ENCODE results near the gene MARCHF7.
"Not testable (repeated sequence)": the region's sequence is repeated elsewhere in the genome, so short reads cannot be mapped to it uniquely, and the experiment has no call there.

Gene MARCHF7, protein sequence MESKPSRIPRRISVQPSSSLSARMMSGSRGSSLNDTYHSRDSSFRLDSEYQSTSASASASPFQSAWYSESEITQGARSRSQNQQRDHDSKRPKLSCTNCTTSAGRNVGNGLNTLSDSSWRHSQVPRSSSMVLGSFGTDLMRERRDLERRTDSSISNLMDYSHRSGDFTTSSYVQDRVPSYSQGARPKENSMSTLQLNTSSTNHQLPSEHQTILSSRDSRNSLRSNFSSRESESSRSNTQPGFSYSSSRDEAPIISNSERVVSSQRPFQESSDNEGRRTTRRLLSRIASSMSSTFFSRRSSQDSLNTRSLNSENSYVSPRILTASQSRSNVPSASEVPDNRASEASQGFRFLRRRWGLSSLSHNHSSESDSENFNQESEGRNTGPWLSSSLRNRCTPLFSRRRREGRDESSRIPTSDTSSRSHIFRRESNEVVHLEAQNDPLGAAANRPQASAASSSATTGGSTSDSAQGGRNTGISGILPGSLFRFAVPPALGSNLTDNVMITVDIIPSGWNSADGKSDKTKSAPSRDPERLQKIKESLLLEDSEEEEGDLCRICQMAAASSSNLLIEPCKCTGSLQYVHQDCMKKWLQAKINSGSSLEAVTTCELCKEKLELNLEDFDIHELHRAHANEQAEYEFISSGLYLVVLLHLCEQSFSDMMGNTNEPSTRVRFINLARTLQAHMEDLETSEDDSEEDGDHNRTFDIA

DNA sequence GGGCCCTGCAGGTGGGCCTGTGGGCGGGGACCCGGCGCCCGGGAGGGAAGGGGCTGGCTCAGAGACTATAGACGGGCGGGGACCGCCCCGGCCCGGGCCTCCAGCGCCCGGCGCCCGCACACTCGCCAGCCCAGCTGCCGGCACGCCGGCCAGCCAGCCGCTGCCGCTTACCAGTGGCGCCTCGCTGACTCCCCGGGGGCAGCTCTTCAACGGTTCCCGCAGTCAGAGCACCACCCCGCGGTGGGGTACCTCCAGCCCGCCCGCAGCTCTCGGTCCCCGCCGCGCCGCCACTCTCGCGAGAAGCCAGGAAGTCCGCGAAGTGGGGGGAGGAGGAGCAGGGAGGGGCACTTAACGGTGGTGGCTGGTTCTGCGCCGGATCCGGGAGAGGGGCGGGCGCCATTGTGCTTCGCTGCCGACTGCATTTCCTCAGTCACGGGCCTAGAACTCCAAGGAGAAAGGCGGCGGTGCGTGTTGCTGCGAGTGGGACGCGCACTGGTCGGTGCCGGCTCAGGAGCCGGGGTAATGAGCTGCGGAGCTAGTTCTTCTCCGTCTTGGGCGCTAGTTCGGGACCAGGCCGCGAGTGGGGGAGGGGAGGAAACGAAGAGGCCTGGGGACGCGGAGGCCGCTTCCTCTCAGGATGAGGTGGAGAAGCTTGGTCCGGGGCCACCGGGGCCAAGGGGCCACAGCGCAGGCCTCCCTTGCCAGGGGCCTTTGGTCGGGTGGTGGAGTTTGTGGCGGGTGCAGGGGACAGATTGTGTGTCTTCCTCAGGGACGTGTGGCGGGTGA, at the start of gene MARCHF7:
TSS of gene MARCHF7 (plus strand) at position 364 of the 786 bp plus-strand sequence. CDS start 16,517 bp downstream, outside the sequence.
- peak; percentile 71 for DNase-seq

- DNase-seq = not testable (repeated sequence)
These were observed 44.9 kb upstream of the MARCHF7 start for GRCh38 chr2:159667423-159667822.

- DNase-seq = no peak
These were observed 41.3 kb upstream of the MARCHF7 start for GRCh38 chr2:159671047-159671446.

- no peak for DNase-seq
These were observed 34.7 kb upstream of the MARCHF7 start for GRCh38 chr2:159677654-159678053.

- DNase-seq = no peak
These were observed 31.6 kb upstream of the MARCHF7 start for GRCh38 chr2:159680692-159681091.

GRCh38 chr2:159683817-159684216, 28.5 kb upstream of the MARCHF7 start:
- DNase-seq = no peak

DNA sequence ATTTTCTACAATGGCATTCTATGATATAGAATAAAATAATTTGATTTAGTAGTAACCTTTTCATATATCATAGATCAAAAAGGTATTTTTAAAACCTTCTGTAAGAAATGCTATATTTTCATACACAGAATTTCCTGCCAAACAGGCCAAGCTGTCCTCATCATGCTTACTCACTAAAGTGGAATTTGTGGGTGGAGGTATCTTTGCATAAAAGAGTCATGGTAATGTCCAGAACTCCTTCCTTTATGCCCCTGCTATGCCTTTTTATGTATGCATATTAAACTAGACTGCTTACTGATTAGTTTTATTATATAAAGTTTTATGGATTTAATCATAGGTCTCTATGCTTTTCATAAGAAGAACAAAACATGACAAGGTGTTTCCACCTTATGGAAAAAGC, 27.5 kb upstream of the MARCHF7 start:
- no peak for DNase-seq

- DNase-seq = no peak
These were observed 17.7 kb upstream of the MARCHF7 start for GRCh38 chr2:159694500-159695040.

GRCh38 chr2:159695795-159696448, 16.4 kb upstream of the MARCHF7 start:
- no peak for DNase-seq

DNA sequence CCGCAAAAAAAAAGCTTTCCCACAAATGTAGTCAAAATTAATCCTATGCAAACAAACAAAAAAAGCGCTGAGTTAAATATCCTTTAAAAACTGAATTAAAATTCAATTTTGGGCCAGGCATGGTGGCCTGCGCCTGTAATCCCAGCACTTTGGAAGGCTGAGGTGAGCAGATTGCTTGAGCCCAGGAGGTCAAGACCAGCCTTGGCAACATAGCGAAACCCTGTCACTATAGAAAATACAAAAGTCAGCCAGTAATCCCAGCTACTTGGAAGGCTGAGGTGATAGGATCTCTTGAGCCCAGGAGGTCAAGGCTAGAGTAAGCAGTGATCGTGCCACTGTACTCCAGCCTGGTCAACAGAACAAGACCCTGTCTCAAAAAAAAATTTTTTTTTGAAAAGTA, 8.8 kb upstream of the MARCHF7 start:
- DNase-seq = no peak

GRCh38 chr2:159706385-159706980, 5.8 kb upstream of the MARCHF7 start:
- DNase-seq = no peak

DNA sequence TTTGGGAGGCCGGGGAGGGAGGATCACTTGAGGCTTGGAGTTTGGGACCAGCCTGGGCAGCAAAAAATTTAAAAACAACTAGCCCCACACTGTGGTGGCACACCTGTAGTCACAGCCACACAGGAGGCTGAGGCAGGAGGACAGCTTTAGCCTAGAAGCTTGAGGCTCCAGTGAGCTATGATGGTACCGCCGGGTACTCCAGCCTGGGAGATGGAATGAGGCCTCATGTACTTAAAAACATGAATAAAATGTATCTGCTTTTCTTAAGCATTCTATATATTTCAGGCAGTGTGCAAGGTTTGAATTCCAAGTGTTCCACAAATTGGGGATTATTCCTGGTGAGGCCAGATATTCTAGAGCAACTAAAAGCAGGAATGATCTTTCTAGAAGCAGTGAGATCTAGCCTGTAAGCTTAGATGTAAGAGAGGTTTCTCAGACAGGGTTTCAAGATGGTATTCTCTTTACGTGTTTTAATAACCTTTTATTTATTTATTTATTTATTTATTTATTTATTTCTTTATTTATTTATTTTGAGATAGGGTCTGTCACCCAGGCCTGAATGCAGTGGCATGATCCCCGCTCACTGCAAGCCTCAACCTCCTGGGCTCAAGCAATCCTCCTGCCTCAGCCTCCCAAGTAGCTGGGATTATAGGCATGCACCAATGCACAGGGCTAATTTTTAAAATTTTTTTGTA, 4.1 kb upstream of the MARCHF7 start:
- no peak for DNase-seq

DNA sequence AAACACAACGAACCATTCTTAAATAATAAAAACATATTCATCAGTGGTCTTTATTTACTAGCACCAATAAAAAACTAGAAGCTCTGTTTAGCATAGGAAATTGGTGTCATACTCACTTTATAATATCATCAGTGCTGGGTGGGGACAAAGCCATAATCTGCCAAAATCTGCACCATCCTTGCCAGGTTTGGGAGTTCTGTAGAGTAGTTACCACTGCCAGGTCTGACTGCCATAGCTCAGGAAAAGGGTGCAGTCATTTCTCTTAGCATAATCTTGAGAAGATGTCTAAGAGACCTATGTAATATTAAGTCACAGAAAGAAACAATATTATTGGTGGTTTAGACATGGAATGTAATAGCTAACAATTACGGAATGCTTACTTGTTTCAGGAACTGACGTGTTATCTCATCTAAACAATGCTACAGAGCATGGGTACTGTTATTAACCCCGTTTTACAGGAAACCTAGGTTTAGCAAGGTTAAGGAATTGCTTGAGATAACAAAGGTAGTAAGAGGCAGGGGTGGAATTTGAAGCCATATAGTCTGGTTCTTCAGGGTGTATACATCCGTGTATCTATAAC, 1.6 kb upstream of the MARCHF7 start:
- no peak for DNase-seq

DNA sequence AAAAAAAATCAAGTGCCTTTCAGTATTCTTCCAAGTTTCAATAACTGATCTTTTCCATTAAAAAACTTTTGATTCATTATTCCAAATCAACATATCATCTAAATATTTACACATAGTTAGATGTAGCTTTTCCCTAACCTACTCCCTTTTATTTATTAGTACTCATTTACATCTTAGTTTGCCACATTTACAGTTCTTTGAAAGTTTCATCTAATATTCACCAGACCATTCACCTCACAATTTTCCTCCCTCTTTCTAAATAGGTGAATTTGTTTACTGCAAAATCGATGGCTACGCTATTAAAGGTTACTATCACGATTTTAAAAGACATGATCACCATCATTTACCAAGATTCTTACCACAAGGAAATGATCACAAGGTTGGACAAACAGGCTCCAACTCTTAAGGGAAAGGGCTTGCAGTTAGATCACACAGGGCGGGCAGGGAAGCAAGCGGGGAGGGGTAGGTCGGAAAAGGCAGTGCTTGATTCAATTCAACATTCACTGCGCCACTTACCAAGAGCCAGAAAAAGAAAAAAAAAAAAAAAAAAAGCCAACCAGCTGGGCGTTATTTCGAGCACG, 654 bp upstream of the MARCHF7 start:
- no peak for DNase-seq

- DNase-seq = no peak
These were observed 669 bp downstream of the MARCHF7 start for GRCh38 chr2:159712929-159713420.

DNA sequence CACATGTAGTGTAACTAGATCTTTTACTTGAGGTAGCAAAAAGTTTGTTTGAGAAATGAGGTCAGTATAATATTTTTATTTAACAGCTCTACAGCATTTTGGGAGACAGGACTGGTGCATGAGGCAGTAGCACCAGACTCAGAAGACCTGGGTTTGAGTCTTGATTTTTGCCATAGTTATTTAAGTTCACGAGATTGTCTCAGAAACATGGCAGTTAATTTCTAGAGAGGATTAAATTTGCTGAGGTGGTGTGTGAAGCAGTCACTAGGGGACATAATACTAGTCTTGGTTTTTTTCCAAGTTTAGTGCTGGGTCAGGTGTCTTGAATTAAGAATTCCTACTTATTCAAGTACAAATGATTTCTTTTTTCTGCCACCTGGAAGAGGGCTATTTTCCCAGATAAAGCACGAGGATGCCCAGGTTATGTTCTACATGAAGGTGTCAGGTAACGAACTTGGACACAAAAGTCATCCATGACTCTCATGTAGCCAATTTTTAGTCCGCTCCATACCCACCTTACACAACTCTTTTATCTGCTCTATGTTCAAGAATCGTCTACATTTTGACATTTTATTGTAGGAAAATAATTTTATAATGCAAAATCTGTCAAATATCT, 1.4 kb downstream of the MARCHF7 start:
- no peak for DNase-seq

DNA sequence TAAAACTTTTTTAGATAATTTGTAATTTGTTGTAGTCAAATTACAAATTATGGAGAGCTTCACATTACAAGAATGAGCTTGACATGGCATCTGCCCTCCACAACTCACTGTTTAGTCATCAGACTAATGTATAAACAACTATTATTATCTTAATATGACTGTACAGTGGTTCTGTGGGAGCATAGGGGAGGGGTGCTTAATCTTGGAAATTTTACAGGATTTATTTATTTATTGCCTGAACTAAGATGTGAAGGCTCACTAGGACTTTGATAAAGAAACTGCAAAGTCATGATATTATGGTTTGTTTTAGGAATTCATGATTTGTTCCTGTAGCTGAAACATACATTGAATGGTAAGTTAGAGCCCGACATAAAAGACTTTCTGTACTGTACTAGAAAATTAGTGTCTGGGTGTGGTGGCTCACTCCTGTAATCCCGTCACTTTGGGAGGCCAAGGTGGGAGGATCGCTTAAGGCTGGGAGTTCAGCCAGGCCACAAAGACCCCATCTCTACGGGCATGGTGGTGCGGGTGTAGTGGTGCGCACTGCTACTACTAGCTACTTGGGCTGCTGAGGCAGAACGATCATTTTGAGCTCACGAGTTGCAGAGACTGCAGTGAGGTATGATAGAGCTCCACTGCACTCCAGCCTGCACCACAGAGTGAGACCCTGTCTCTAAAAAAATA, 2.1 kb downstream of the MARCHF7 start:
- DNase-seq = no peak

DNA sequence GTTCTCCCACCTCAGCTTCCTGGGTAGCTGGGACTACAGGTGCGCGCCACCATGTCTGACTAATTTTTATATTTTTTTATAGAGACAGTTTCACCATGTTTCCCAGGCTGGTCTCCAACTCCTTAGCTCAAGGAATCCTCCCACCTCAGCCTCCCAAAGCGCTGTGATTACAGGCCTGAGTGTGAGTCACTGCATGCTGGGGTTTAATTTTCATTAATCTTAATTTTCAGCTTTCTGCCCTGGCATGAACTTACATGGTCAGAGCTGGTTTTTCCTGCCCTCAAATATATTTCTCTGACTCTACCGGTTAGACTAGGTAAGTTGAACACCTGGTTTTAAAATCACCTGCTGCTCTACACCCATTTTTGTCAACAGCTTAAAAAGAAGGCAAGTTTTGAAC, 3.1 kb downstream of the MARCHF7 start:
- no peak for DNase-seq

GRCh38 chr2:159716409-159716808, 4.1 kb downstream of the MARCHF7 start:
- not testable (repeated sequence) for DNase-seq

Measured in cortex of kidney (tissue), 1 donor.